ENCODE results near the gene ARHGEF37.
"Not testable (repeated sequence)": the region's sequence is repeated elsewhere in the genome, so short reads cannot be mapped to it uniquely, and the experiment has no call there.

Gene ARHGEF37

GRCh38 chr5:149572170-149572569, 9.1 kb upstream of the ARHGEF37 start:
- DNase-seq: no peak

GRCh38 chr5:149572576-149573231, 8.6 kb upstream of the ARHGEF37 start:
- DNase-seq: no peak

- no peak for DNase-seq
Observed at GRCh38 chr5:149575131-149575530, 6.2 kb upstream of the ARHGEF37 start.

GRCh38 chr5:149576021-149576420, 5.3 kb upstream of the ARHGEF37 start:
- no peak for DNase-seq

- DNase-seq: no peak
Observed at GRCh38 chr5:149578896-149579295, 2.4 kb upstream of the ARHGEF37 start.

- no peak for DNase-seq
Observed at GRCh38 chr5:149580808-149581191, 498 bp upstream of the ARHGEF37 start.

GRCh38 chr5:149581931-149582768, 852 bp downstream of the ARHGEF37 start:
- DNase-seq: no peak

- no peak for DNase-seq
Observed at GRCh38 chr5:149583394-149583793, 2.1 kb downstream of the ARHGEF37 start.

- DNase-seq: no peak
Observed at GRCh38 chr5:149584121-149584520, 2.8 kb downstream of the ARHGEF37 start.

GRCh38 chr5:149585910-149586309, 4.6 kb downstream of the ARHGEF37 start:
- no peak for DNase-seq

GRCh38 chr5:149586708-149587318, 5.5 kb downstream of the ARHGEF37 start:
- DNase-seq: no peak

GRCh38 chr5:149588936-149589335, 7.6 kb downstream of the ARHGEF37 start:
- DNase-seq: no peak

GRCh38 chr5:149593370-149593769, 12.1 kb downstream of the ARHGEF37 start:
- DNase-seq: no peak

GRCh38 chr5:149594206-149594895, 13.1 kb downstream of the ARHGEF37 start:
- DNase-seq: no peak

- not testable (repeated sequence) for DNase-seq
Observed at GRCh38 chr5:149595105-149595504, 13.8 kb downstream of the ARHGEF37 start.

- no peak for DNase-seq
Observed at GRCh38 chr5:149596712-149597111, 15.4 kb downstream of the ARHGEF37 start.

- DNase-seq: no peak
Observed at GRCh38 chr5:149597618-149598017, 16.3 kb downstream of the ARHGEF37 start.

- not testable (repeated sequence) for DNase-seq
Observed at GRCh38 chr5:149598234-149598633, 16.9 kb downstream of the ARHGEF37 start.

- no peak for DNase-seq
Observed at GRCh38 chr5:149598966-149599365, 17.7 kb downstream of the ARHGEF37 start.

GRCh38 chr5:149599375-149599774, 18.1 kb downstream of the ARHGEF37 start:
- no peak for DNase-seq

- no peak for DNase-seq
Observed at GRCh38 chr5:149600932-149601331, 19.6 kb downstream of the ARHGEF37 start.

- no peak for DNase-seq
Observed at GRCh38 chr5:149603210-149603609, 21.9 kb downstream of the ARHGEF37 start.

GRCh38 chr5:149603920-149604319, 22.6 kb downstream of the ARHGEF37 start:
- DNase-seq: no peak
